Measurements from ENCODE around the gene PITX3.
"Not testable (repeated sequence)": the region's sequence is repeated elsewhere in the genome, so short reads cannot be mapped to it uniquely, and the experiment has no call there.

The PITX3 gene

DNA sequence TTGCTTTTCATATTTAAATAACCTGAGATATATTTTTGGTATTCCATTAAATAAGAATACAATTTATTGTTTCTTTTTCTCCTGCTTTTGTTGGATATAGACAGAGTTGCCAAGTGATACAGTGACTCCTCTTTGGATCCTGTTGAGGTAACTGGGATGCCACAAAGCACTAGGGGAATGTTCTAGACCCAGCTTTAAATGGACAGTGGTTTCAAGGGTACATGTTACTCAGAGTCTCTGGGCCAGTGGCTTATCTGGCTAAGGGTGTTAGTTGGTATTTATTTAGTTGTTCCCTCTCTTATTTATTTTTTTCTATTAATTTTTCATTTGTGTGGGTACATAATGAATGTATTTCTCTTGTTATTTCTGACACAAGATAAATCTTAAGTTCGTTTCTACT lies 13.1 kb upstream of the PITX3 start:
- no peak for DNase-seq

DNA sequence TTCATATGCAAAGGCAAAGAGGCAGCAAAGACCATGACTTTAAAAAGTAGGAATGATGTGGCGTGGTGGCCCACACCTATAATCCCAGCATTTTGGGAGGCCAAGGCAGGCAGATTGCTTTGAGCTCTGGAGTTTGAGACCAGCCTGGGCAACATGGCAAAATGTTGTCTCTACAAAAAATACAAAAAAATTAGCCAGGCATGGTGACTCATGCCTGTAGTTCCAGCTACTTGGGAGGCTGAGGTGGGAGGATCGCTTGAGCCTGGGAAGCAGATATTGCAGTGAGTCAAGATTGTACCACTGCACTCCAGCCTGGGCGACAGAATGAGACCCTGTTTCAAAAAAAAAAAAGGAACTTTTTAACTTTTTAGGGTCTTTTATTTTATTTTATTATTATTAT lies 11.2 kb upstream of the PITX3 start:
- not testable (repeated sequence) for DNase-seq

DNA sequence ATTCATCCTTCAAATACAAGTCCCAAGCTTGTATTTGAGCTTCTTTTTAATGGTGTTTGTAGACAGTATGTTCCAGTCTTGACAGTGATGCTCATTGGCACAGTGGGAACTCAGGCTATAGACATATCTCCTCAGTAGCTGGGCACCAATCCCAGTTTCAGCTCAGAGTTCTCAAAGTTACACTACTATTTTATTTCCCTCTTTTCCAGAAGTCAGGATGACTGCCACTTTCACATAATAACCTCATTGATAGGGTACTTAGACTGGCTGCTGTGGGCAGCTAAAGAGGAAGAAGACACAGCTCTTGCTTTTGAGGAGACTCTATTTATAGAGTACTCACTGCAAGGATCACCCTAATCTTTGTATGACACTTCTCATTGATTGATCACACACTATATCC lies 6.4 kb upstream of the PITX3 start:
- no peak for DNase-seq

DNA sequence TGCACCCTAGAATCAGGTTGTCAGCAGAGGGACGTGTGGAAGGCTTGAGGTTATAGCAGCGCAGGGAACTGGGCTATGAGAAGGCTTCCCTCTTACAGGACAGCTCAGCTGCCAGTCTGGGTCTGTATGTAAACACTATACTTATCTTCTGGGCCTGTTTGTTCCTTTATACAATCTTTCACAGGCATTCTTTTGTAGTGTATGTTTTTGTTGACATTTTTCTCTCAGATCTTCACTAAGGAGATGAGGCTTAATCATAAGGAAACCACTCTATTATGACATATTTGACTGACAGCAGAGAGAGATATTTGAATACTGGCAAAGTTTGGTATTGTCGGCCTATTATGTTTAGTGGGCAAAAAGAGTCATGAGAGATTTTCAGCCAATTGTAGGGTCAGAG lies 4.9 kb upstream of the PITX3 start:
- DNase-seq: no peak

DNA sequence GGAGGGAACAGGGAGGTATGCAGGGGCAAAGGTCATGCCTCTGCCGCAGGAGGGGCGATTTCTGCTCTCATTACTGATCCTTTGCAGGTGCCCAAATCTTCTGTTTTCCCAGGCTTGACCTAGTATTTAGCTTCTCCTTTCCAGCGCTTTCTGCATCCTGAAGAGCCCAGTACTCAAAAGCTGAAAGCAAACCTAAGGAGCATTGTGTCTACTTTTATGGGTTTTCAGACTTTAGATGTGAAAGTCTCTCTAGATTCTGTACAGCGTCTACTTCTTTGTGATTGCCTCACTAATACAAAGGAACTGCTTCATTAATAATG lies 4.6 kb upstream of the PITX3 start:
- DNase-seq: no peak

- DNase-seq: peak; percentile 80
Observed at GRCh38 chr10:102245082-102245931, 4.0 kb upstream of the PITX3 start, which contains the start of gene GBF1. Gene GBF1 (plus strand): TSS chr10:102245532. CDS start chr10:102258939, 13,407 bp downstream.

GRCh38 chr10:102243309-102243708 lies 2.0 kb upstream of the PITX3 start:
- DNase-seq: no peak

- DNase-seq: no peak
Observed at GRCh38 chr10:102242118-102242485, 790 bp upstream of the PITX3 start.

DNA sequence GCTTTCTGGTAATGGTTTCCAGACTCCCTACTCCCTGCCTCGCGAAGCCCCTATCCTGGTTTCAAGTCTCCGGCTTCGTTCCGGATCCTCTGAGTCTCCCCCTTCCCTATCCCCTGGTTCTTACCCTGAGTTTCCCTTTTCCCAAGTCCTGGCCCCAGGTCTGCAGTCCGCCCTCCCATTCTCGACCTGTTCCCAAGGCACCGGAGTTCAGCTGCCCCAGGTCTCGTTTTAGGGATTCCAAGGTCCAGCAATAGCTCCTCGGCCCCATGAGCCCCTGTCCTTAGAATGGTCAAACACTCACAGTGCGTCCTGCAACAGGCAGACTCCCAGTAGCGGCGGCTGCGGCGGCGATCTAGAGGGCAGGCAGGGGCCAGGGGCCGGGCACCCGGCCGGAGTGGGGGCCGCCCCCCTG lies 274 bp downstream of the PITX3 start:
- no peak for DNase-seq

DNA sequence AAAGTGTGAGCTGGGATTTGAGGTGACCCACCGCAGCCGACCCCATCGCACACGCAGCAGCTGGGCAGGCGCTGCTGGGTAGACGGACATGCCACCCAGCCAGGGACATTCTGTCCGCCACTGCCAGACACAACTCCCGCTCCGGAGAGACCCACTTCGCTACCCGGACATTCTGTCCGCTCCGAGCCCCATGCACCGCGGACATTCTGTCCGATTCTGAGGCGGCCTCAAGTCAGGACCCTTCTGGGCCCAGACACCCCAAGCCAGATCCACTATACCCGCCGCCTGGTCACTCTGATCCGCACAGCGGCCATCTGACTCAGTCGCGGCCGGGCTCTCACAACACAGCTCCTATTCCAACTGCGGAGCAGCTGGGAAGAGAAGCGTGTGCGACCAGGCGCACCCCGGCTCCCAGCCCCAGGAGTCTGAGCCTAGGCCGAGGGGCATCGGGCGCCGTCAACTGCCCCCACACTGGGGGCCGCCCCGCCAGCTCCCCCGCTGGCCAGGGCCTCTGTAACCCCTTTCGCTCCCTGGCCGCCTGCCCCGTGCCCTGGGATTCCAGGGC lies 763 bp downstream of the PITX3 start:
- no peak for DNase-seq

DNA sequence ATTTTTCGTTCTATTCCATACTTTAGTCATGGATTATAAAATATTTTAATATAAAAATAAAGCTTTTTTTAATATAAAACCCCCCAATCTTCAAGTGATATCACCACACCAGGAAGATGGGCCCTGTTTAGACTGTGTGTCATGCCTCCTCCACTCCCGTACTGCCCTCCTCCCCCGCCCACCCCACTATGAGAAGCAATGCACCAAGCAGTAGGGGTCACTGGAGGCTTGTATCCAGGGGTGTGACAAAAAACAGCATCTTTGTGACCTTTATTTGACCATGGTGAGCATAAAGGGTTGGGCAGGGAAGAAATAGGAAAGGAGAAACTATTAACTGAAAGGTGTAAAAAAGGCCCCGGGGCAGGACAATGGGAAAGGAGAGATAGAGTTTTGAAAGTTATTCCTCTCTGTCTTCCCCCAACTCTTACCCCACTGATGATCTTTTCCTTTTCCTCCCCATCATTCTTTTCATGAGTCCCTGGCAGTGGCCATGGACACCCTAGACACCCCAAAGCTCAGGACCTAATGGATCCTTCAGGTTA lies 3.5 kb downstream of the PITX3 start:
- no peak for DNase-seq

GRCh38 chr10:102236006-102236405 lies 5.3 kb downstream of the PITX3 start:
- DNase-seq: no peak

DNA sequence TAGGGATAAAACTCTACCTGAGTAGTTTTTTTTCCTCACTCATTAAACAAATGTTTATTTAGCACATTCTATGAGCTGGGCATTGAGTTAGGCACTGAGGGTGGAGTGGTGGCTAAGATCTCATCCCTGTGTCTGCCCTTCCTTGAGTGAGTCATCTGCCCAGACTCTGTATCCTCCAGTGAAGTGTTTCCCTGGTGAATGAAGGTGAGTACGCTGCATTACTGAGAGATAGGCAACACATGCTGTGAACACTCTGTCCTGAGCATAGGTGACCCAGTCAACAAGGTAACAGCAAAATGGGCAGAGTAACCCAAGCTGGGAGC lies 5.8 kb downstream of the PITX3 start:
- DNase-seq: no peak

DNA sequence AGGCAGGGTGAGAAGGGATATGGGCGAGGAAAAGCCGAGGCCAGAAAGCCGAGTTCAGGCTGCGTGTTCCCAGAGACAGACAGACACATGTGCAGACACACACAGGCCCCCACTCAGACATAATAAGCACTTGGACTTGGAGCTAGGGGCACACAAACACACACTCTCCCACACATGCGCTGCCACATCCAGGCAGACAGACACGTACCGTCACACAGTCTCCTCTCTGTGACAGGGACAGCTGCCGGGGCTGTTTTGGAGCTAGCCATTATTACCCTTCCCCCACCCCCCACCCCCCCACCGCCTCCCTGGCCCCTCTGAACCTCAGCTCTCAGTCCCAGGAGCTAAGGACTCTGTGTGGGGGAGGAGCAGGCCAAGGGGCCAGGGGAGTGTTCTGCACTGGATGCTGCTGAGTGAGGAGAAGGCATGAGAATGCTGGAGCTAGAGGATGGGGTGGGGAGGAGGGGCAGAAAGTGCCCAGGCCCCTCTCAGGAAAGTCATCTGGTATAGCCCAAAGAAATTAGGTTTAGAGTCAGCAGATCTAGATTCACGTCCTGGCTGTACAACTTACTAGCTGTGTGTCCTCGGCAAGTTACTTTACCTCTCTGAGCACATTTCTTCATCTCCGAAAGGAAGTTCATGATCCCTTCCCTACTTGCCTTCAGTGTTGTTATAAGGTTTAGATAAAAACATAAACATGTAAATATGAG lies 6.3 kb downstream of the PITX3 start:
- DNase-seq: no peak

DNA sequence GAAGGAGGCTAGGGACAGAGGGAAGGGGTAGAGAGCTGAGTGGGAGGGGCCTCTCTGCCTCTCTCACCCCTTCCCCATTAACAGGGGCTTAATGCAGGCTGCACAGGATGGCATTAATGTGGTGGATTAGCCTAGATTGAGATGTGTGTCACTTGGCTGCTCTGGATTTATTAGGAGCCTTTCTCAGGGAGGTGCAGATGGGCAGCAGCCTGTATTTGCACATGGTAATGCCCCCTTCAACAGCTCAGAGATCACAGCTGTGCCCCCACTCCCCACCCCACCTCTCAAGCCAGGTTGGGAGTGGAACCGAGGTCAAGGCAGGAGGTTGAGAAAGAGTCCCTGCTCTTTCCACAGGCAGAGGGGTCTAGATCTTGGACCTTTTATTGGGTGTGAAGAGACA lies 7.3 kb downstream of the PITX3 start:
- DNase-seq: no peak

GRCh38 chr10:102231357-102232318 lies 9.7 kb downstream of the PITX3 start:
- DNase-seq: peak; percentile 57

DNA sequence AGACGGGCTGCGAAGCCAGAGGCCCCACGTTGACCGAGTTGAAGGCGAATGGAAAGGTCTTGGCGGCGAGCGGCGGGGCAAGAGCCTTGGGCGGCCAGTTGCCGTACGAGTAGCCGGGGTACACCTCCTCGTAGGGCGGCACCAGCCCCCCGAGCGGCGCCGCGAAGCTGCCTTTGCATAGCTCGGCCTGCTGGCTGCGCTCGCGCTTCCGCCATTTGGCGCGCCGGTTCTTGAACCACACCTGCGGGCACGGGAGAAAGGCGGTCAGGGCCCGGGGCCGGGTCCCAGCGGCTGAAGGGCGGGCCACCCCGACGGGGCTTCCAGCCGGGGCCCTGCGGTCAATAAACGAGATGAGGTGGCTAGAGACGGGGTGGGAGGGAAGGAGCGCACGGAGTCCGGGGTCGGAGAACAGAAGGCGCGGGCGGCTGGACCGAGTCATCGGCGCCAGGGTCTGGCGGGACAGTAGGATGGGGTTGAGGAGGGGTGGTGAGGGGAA lies 10.4 kb downstream of the PITX3 start:
- DNase-seq: no peak

DNA sequence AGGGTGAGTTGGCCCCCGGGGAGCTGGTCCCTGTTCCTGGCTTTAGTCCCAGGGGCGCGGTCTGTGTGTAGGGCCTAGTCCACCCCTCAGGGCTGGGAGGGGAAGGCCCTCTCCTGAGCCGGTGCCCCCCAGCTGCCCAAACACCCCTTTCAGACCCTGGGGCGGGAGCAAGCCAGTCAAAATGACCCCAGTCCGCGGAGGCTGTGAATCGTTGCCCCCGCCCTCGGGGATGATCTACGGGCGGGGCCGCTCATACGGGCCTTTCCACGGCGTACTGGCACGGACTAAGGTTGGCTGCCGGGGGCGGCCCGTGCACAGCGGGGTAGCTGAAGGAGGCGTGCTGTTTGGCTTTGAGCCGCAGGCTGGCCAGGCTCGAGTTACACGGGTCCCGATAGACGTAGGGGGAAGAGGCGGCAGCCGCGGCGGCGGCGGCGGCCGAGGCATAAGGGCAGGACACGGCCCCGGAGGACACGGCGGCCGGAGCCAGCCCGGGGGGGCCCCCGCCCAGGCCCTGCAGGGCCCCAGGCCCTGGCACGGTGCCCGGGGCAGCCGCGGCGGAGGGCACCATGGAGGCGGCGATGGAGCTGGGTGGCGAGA lies 10.9 kb downstream of the PITX3 start:
- DNase-seq: no peak

DNA sequence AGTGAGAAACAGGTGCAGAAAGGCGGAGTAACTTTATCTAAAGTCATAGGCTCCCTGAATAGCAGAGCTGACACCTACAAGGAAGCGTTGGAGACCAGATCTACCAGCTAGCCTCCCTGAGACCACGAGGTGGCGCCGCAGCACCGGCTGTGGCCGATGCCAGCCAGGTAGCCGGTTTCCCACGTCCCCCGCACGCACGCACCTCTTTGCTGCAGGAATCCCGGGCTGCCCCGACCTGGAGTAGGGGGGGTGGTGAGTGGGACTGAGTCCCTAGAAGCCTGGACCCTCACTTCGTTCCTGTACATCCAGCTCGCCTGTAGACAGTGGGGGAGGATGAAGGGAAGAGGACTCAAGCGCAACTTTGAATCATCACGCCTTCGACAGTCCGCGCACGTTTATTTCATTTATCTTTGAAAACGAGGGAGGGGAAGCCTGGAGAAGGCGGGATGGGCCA lies 11.5 kb downstream of the PITX3 start:
- DNase-seq: peak; percentile 76

DNA sequence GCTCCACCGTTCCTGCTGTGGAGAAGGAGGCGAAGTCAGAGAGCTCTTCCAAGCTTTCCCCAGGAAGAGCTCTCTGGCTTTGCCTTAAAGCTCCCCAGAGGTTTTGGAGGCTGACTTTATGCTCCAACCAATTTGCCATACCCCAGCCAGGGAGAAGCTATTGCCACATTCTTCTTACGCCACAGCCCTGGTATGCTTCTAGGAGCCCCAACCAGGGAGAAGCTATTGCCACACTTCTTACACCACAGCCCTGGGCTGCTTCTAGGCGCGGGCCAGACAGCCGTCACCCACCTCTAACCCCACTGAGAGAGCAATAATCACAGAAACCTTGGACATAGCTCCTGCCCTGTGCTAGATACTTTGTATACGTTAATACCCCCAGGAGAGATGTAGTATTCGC lies 14.3 kb downstream of the PITX3 start:
- DNase-seq: no peak

DNA sequence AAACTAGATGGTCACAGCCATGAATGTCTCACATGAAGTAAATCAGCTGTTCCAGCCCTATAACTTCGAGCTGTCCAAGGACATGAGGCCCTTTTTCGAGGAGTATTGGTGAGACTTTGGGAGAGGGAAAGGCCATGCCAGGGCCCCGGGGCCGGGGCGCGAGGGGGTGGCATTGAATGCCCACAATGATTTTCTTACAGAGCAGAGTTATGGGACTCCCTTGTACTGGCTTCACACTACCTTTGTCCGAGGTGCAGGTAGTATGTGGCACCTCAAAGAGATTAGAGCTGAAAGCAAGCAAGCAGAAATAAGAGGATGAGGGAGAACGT lies 14.8 kb downstream of the PITX3 start:
- no peak for DNase-seq
